Neutrophil (primary cell): ENCODE results near the gene LRRC8B.

Experiments used
- H3K27ac ChIP-seq: fragments of 200-600 bp; sonication (generic); 2 replicates; pipeline ENCODE4 v1.5.1; 2016; ENCODE audit warnings: mild to moderate bottlenecking, moderate library complexity
- H3K27me3 ChIP-seq: fragments of 200-600 bp; sonication (generic); 2 replicates; pipeline ENCODE4 v1.6.0; 2016; ENCODE audit warnings: mild to moderate bottlenecking
- H3K36me3 ChIP-seq: fragments of 200-600 bp; sonication (generic); 2 replicates; pipeline ENCODE4 v1.5.1; 2017
- H3K4me1 ChIP-seq, 2 experiments: fragments of 200-600 bp in 1 of 2; sonication (generic) in 1 of 2; 1 replicate in 1 of 2; 2 replicates in 1 of 2; pipeline versions ENCODE4 v1.5.1 to v1.6.1; 2013 to 2016; ENCODE audit warnings: low read depth in 1 of 2, low read length in 1 of 2, mild to moderate bottlenecking in 1 of 2, moderate library complexity in 1 of 2; ENCODE audit not compliant: control insufficient read depth in 1 of 2, insufficient read depth in 1 of 2
- H3K4me3 ChIP-seq, 2 experiments: fragments of 200-600 bp in 1 of 2; sonication (generic) in 1 of 2; 1 replicate in 1 of 2; 2 replicates in 1 of 2; pipeline ENCODE4 v1.5.1; 2013 to 2016; ENCODE audit warnings: low read depth in 1 of 2, low read length in 1 of 2, mild to moderate bottlenecking in 1 of 2, moderate library complexity in 1 of 2
- H3K9me3 ChIP-seq: fragments of 200-600 bp; sonication (generic); 2 replicates; pipeline ENCODE4 v1.5.1; 2016
- CTCF ChIP-seq: fragments of 200-600 bp; sonication (generic); IDR thresholded peaks from 2 replicates; pipeline ENCODE4 v1.5.1; 2016; ENCODE audit warnings: antibody characterized with exemption

Gene LRRC8B

GRCh38 chr1:89524369-89525168 lies at the start of gene LRRC8B:
Gene LRRC8B (plus strand): TSS chr1:89524829. CDS start chr1:89582651, 57,822 bp downstream.
- Histone ChIP-seq H3K27me3 (peaks cover 13% of the 10 kb centered on the region), H3K4me3 (peak within 1 kb of the TSS; percentile 85 to 89), H3K9me3 (no peaks in the 10 kb centered on the region), H3K27ac (peak within 1 kb of the TSS; percentile 77), H3K4me1 (peaks cover 7 to 16% of the 10 kb centered on the region in 2 experiments), H3K36me3 (no peaks in the 10 kb centered on the region)
- peak; percentile 21 for TF ChIP-seq CTCF

GRCh38 chr1:89475269-89475668 lies 49.4 kb upstream of the LRRC8B start:
- no peaks in the 10 kb centered on the region for H3K4me1 ChIP-seq
- H3K27me3 ChIP-seq, result no peaks in the 10 kb centered on the region
- no peak for TF ChIP-seq CTCF
- no peak overlapping the region for H3K4me3 ChIP-seq
- H3K36me3 ChIP-seq, result no peaks in the 10 kb centered on the region
- H3K27ac ChIP-seq, result no peak overlapping the region
- no peaks in the 10 kb centered on the region for H3K9me3 ChIP-seq

- no peaks in the 10 kb centered on the region for H3K27me3 ChIP-seq
- no peak overlapping the region for H3K27ac ChIP-seq
- no peaks in the 10 kb centered on the region for H3K36me3 ChIP-seq
- no peak overlapping the region for H3K4me3 ChIP-seq
- no peak for TF ChIP-seq CTCF
- no peaks in the 10 kb centered on the region for H3K4me1 ChIP-seq
- no peaks in the 10 kb centered on the region for H3K9me3 ChIP-seq
Observed at GRCh38 chr1:89476072-89476471, 48.6 kb upstream of the LRRC8B start.

GRCh38 chr1:89483010-89483756 lies 41.4 kb upstream of the LRRC8B start:
- TF ChIP-seq CTCF, result peak; percentile 57

GRCh38 chr1:89483757-89484077 lies 40.9 kb upstream of the LRRC8B start:
- Histone ChIP-seq H3K4me1 (peaks cover 17 to 22% of the 10 kb centered on the region in 2 experiments), H3K9me3 (no peaks in the 10 kb centered on the region), H3K27me3 (no peaks in the 10 kb centered on the region), H3K36me3 (no peaks in the 10 kb centered on the region), H3K4me3 (no peak overlapping the region), H3K27ac (no peak overlapping the region)
- no peak for TF ChIP-seq CTCF

More at GRCh38 chr1:89483010-89483756, 41.4 kb upstream of the LRRC8B start:
- Histone ChIP-seq H3K27me3 (no peaks in the 10 kb centered on the region), H3K27ac (no peak overlapping the region), H3K4me1 (peaks cover 14 to 17% of the 10 kb centered on the region in 2 experiments), H3K4me3 (no peak overlapping the region), H3K36me3 (no peaks in the 10 kb centered on the region), H3K9me3 (no peaks in the 10 kb centered on the region)
